Panc1 (cell line): ENCODE measurements around the gene RUNX3. TPM values are rescaled to one million over a fixed set of nuclear protein-coding genes. Genes with fewer than 3 reads are reported as not detected.

Experiments
- ATAC-seq: fragments of 200-7000 bp; cut with Tn5 transposase; 2 replicates; pipeline ENCODE4 v1.9.1; 2020; ENCODE audit warnings: mild to moderate bottlenecking, moderate library complexity
- BruUV-seq: library from RNA; stranded (reverse); fragments of 400-500 nt; replicated peaks from 2 replicates; lab custom pipeline; 2021; lab: Mats Ljungman, UMichigan
- CTCF ChIA-PET: fragments of 300-600 bp; sonication (Branson Sonifier 250); formaldehyde crosslinking; loops from one replicate; lab custom pipeline; 2022; ENCODE audit warnings: antibody characterized with exemption; lab: Charles Lee
- POLR2A ChIA-PET: fragments of 300-600 bp; sonication (Branson Sonifier 250); formaldehyde crosslinking; loops from one replicate; lab custom pipeline; 2022; ENCODE audit warnings: antibody characterized with exemption; lab: Charles Lee
- DNase-seq: peaks from one replicate; pipeline ENCODE4 v3.0.0-alpha.2; 2010; ENCODE audit warnings: low read depth, low spot score
- H3K27ac ChIP-seq: 2 replicates; pipeline ENCODE4 v1.5.1; 2011; ENCODE audit warnings: mild to moderate bottlenecking, low read length, inconsistent platforms
- H3K27me3 ChIP-seq: fragments of 200-500 bp; sonication (Bioruptor generic); 2 replicates; pipeline ENCODE4 v1.6.0; 2014; ENCODE audit warnings: low read length, inconsistent platforms; ENCODE audit not compliant: control insufficient read depth, insufficient read depth
- H3K36me3 ChIP-seq: fragments of 200-500 bp; sonication (Bioruptor generic); 2 replicates; pipeline ENCODE4 v1.5.1; 2014; ENCODE audit warnings: inconsistent platforms, mild to moderate bottlenecking, low read length, moderate library complexity; ENCODE audit not compliant: control insufficient read depth, insufficient read depth
- H3K4me1 ChIP-seq: 2 replicates; pipeline ENCODE4 v1.5.1; 2011; ENCODE audit warnings: inconsistent platforms, mild to moderate bottlenecking, low read length, moderate library complexity; ENCODE audit not compliant: control insufficient read depth, insufficient read depth
- H3K4me3 ChIP-seq, 2 experiments: 2 replicates each; pipeline ENCODE4 v1.5.1; 2011 to 2012; ENCODE audit warnings: low read depth in 2 of 2, low read length in 2 of 2, mild to moderate bottlenecking in 2 of 2, inconsistent platforms in 1 of 2, moderate library complexity in 1 of 2
- H3K9me3 ChIP-seq: fragments of 200-500 bp; sonication (Bioruptor generic); 2 replicates; pipeline ENCODE4 v1.5.1; 2014; ENCODE audit warnings: low read depth, mild to moderate bottlenecking, inconsistent platforms, low read length, moderate library complexity; ENCODE audit not compliant: control insufficient read depth, insufficient read depth
- POLR2AphosphoS5 ChIP-seq: IDR thresholded peaks from 2 replicates; pipeline ENCODE4 v1.6.1; 2012; ENCODE audit warnings: mild to moderate bottlenecking, low read depth, low read length, moderate library complexity
- REST ChIP-seq, 2 experiments: IDR thresholded peaks; 2 replicates each; pipeline ENCODE4 v1.6.1; 2011 to 2012; ENCODE audit warnings: low read depth in 2 of 2, control low read depth in 1 of 2, low read length in 1 of 2, mild to moderate bottlenecking in 1 of 2, moderate library complexity in 1 of 2; ENCODE audit not compliant: insufficient read depth in 1 of 2
- SIN3A ChIP-seq: IDR thresholded peaks from 2 replicates; pipeline ENCODE4 v1.6.1; 2012; ENCODE audit warnings: low read depth, mild to moderate bottlenecking, low read length, moderate library complexity, borderline replicate concordance; ENCODE audit not compliant: insufficient read depth
- TCF7L2 ChIP-seq: IDR thresholded peaks from 2 replicates; pipeline ENCODE4 v1.6.1; 2011; ENCODE audit warnings: mild to moderate bottlenecking, low read depth, low read length, inconsistent platforms
- in situ Hi-C: cut with HindIII; loops from 2 replicates; pipeline ENCODE4 v1.10.0; 2016; ENCODE audit warnings: low sequenced_read_pairs, low pct_unique_long_range_greater_than_20kb
- intact Hi-C: fragments of 100-400 bp; cut with micrococcal nuclease; formaldehyde crosslinking; loops from one replicate; pipeline ENCODE4 v1.10.0; 2022; ENCODE audit not compliant: unreplicated experiment
- total RNA-seq: library from RNA; stranded (reverse); gene quantifications from one replicate; pipeline ENCODE4 v1.2.1, GENCODE V29; 2021; ENCODE audit not compliant: unreplicated experiment
- TF ChIP-seq, protein P1 (sequence below): fragments of 450-650 bp; IDR thresholded peaks from 2 replicates; pipeline ENCODE4 v1.5.1; 2017; ENCODE audit warnings: mild to moderate bottlenecking

Gene RUNX3
- total RNA-seq, 1 experiment from 2014 or later, result 0.10 TPM

DNA sequence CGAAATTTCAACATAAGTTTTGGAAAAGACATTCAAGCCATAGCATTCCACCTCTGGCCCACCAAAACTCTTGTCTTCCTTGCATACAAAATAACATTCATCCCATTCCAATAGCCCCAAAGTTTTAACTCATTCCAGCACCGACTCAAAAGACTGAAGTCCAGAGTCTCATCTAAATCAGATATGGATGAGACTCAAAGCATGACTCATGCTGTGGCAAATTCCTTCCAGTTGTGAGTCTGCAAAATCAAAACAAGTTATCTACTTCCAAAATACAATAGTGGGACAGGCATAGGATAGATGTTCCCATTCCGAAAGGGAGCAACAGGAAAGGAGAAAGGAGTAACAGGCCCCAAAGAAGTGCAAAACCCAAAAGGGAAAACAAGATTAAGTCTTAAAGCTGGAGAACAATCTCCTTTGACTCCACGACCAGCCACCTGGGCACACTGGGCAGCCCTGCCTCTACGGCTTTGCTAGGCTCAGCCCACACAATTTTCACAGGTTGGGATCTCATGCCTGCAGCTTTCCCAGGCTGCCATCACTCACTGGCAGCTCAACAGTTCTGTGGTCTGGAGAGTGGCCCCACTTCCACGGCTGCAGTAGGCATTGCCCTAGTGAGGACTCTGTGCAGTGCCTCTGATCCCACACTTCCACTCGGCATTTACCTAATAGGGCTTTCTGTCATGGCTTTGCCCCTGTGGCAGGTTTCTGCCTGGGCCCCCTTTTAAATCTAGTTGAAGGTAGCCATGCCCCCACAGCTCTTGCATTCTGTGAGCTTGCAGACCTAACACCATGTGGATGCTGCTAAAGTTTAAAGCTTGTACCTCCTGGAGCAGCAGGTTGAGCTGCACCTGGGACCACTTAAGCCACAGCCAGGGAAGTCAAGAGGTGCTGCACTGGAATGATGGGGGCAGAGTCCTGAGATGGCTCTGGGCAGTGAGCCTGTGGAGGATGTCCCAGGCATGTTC, 51.0 kb downstream of the RUNX3 start:
- H3K27me3 ChIP-seq, result peaks cover 6% of the 10 kb centered on the region; the same call in 1 of the 2 replicates
- ATAC-seq, result no peak

GRCh38 chr1:24878045-24878444, 52.0 kb downstream of the RUNX3 start:
- Histone ChIP-seq H3K36me3 (no peaks in the 10 kb centered on the region), H3K9me3 (no peaks in the 10 kb centered on the region), H3K27me3 (peaks cover 4% of the 10 kb centered on the region; the same call in 1 of the 2 replicates), H3K27ac (no peak overlapping the region), H3K4me1 (no peaks in the 10 kb centered on the region), H3K4me3 (no peak overlapping the region)
- in situ Hi-C loops (no loop called here), intact Hi-C loops (no loop called here)
- TF ChIP-seq POLR2AphosphoS5, result no peak
- TF ChIP-seq REST (IDR thresholded peaks at IDR 0.05; ENCODE audit: insufficient read depth in 1 of 2, low read depth in 2 of 2, low read length in 1 of 2), result no peak
- TF ChIP-seq SIN3A, result no peak
- no peak for TF ChIP-seq TCF7L2
- TF ChIP-seq, protein P1, sequence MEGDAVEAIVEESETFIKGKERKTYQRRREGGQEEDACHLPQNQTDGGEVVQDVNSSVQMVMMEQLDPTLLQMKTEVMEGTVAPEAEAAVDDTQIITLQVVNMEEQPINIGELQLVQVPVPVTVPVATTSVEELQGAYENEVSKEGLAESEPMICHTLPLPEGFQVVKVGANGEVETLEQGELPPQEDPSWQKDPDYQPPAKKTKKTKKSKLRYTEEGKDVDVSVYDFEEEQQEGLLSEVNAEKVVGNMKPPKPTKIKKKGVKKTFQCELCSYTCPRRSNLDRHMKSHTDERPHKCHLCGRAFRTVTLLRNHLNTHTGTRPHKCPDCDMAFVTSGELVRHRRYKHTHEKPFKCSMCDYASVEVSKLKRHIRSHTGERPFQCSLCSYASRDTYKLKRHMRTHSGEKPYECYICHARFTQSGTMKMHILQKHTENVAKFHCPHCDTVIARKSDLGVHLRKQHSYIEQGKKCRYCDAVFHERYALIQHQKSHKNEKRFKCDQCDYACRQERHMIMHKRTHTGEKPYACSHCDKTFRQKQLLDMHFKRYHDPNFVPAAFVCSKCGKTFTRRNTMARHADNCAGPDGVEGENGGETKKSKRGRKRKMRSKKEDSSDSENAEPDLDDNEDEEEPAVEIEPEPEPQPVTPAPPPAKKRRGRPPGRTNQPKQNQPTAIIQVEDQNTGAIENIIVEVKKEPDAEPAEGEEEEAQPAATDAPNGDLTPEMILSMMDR, result no peak
- DNase-seq, result no peak
- ChIA-PET POLR2A (interaction anchor here (0.6 kb wide), 1 partner anchor 9 kb away, joined by 3 read pairs; no protein-coding TSS in a partner anchor), CTCF (no interaction called here)
- ATAC-seq, result no peak
- no TSS peak for BruUV-seq

More for the DNA sequence above, 51.0 kb downstream of the RUNX3 start:
- TF ChIP-seq SIN3A (no peak), TCF7L2 (no peak), REST (IDR thresholded peaks at IDR 0.05; ENCODE audit: insufficient read depth in 1 of 2, low read depth in 2 of 2, low read length in 1 of 2) (no peak), POLR2AphosphoS5 (no peak)
- TF ChIP-seq, protein P1, result no peak
- CTCF ChIA-PET, result no interaction called here
- Histone ChIP-seq H3K36me3 (no peaks in the 10 kb centered on the region), H3K27ac (no peak overlapping the region), H3K4me3 (no peak overlapping the region), H3K9me3 (no peaks in the 10 kb centered on the region), H3K4me1 (no peaks in the 10 kb centered on the region)
- DNase-seq, result no peak
- in situ Hi-C loops (no loop called here), intact Hi-C loops (no loop called here)
- no TSS peak for BruUV-seq
- POLR2A ChIA-PET, result interaction anchor here (0.6 kb wide), 1 partner anchor 10 kb away, joined by 3 read pairs; no protein-coding TSS in a partner anchor
